CD4-positive, alpha-beta T cell (primary cell): ENCODE measurements around the gene RTN4RL1. TPM values are rescaled to one million over a fixed set of nuclear protein-coding genes. Genes with fewer than 3 reads are reported as not detected.

Experiments used
- ATAC-seq: fragments of 200-7000 bp; cut with Tn5 transposase; one replicate; pipeline ENCODE4 v1.10.0; 2022; ENCODE audit warnings: mild to moderate bottlenecking; ENCODE audit not compliant: poor library complexity
- CTCF ChIA-PET: fragments of 350-600 bp; sonication (Branson Sonifier 250); formaldehyde crosslinking; loops from one replicate; lab custom pipeline; 2021; ENCODE audit warnings: antibody characterized with exemption, inconsistent platforms; lab: Charles Lee
- POLR2A ChIA-PET: fragments of 350-600 bp; sonication (Branson Sonifier 250); formaldehyde crosslinking; loops from one replicate; lab custom pipeline; 2021; ENCODE audit warnings: antibody characterized with exemption, inconsistent platforms; lab: Charles Lee
- DNase-seq, 14 experiments: peaks; one replicate each; pipeline ENCODE4 v3.0.0-alpha.2; 2013 to 2020; ENCODE audit warnings: mixed read lengths in 2 of 14
- H3K27ac ChIP-seq, 2 donors: one replicate each; pipeline versions ENCODE4 v1.5.1 to v1.7.0; 2013; ENCODE audit warnings: low read length in 2 of 2, low read depth in 1 of 2, mild to moderate bottlenecking in 1 of 2
- H3K27me3 ChIP-seq, 2 experiments: 1 replicate in 1 of 2; 2 replicates in 1 of 2; pipeline versions ENCODE4 v1.6.1 to v1.7.0; 2013; ENCODE audit warnings: low read length in 2 of 2, control low read depth in 1 of 2, mild to moderate bottlenecking in 1 of 2, moderate library complexity in 1 of 2; ENCODE audit not compliant: insufficient read depth in 2 of 2, control insufficient read depth in 1 of 2
- H3K36me3 ChIP-seq: one replicate; pipeline ENCODE4 v1.6.1; 2013; ENCODE audit warnings: low read length, control low read depth; ENCODE audit not compliant: insufficient read depth
- H3K4me1 ChIP-seq: one replicate; pipeline ENCODE4 v1.6.1; 2013; ENCODE audit warnings: low read length, control low read depth; ENCODE audit not compliant: insufficient read depth
- H3K4me3 ChIP-seq: one replicate; pipeline ENCODE4 v1.5.1; 2013; ENCODE audit warnings: mild to moderate bottlenecking, low read length, moderate library complexity
- H3K9me3 ChIP-seq, 2 experiments: 1 replicate in 1 of 2; 2 replicates in 1 of 2; pipeline versions ENCODE4 v1.6.1 to v1.7.0; 2013; ENCODE audit warnings: low read length in 2 of 2, mild to moderate bottlenecking in 2 of 2, control low read depth in 1 of 2, moderate library complexity in 1 of 2; ENCODE audit not compliant: control insufficient read depth in 1 of 2, insufficient read depth in 1 of 2
- H3K27ac Mint-ChIP-seq: one replicate; pipeline ENCODE4 v1.8.0; 2020; ENCODE audit warnings: mixed read lengths
- H3K27me3 Mint-ChIP-seq: one replicate; pipeline ENCODE4 v1.8.0; 2021; ENCODE audit warnings: mixed read lengths
- H3K36me3 Mint-ChIP-seq: one replicate; pipeline ENCODE4 v1.8.0; 2021; ENCODE audit warnings: low read depth, mixed read lengths
- H3K4me1 Mint-ChIP-seq: one replicate; pipeline ENCODE4 v1.8.0; 2021; ENCODE audit warnings: low read depth, mixed read lengths
- H3K4me3 Mint-ChIP-seq: one replicate; pipeline ENCODE4 v1.8.0; 2020; ENCODE audit warnings: mild to moderate bottlenecking, mixed read lengths
- H3K9me3 Mint-ChIP-seq: one replicate; pipeline ENCODE4 v1.8.0; 2020; ENCODE audit warnings: mixed read lengths
- intact Hi-C, 2 experiments: fragments of 100-400 bp; cut with DNase I in 1 of 2; cut with micrococcal nuclease in 1 of 2; formaldehyde crosslinking; loops; one replicate each; pipeline versions ENCODE4 v1.15.1 to v1.9.0; 2023 to 2025; cut with DNase I, micrococcal nuclease
- total RNA-seq, 174 experiments: library from RNA in 2 of 174; stranded (reverse) in 2 of 174; gene quantifications; one replicate each; pipeline ENCODE4 v1.2.3 and lab custom pipeline; 2021 to 2026
- TF ChIP-seq, protein P1 (sequence below): fragments of 200-600 bp; IDR thresholded peaks from one replicate; pipeline ENCODE4 v1.8.0; 2022; ENCODE audit warnings: antibody characterized with exemption, mild to moderate bottlenecking

Gene RTN4RL1
- total RNA-seq, 2 experiments from 2014 or later = 0.06 to 0.11 TPM

DNA sequence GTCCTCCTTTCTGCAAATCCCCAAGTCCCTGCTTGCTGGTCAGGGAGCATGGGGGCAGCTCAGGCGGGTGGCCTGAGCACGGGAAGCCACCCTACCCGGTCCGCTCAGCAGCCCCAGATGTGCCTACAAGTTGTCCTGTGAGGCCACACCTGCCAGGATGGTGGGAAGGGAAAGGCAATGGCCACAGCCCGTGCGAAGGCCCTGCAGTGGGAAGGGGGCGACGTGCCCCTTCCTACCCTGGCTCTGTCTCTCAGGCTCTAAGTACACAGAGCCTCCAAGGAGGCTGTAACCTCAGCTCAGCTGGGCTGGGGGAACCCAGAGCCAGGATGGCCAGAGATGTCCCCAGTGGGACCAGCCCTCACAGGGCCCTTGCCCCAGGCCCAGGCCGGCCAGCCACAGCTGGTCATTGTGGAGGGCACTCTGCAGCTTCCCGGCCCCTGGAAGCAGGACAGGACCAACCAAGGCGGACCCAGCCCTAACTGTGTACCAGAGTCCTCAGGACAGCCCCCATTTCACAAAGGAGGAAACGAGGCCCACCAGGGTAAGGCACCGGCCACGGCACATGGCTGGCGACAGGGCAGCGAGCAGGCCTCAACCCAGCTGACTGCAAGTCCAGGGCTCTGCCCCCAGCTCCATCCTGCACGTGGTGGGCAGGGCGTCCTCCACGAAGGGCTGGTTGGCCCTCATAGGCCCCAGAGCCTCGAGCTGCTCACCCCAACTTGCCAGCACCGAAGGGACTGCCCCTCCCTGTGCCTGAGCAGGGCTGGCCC is 82.3 kb downstream of the RTN4RL1 start:
- no peaks in the 10 kb centered on the region for H3K4me1 Mint-ChIP-seq
- H3K4me1 ChIP-seq = no peaks in the 10 kb centered on the region
- peaks cover 0 to 3% of the 10 kb centered on the region in 2 experiments for H3K9me3 ChIP-seq
- H3K27ac ChIP-seq = no peak overlapping the region
- ChIA-PET CTCF (no interaction called here), POLR2A (no interaction called here)
- no peaks in the 10 kb centered on the region for H3K36me3 Mint-ChIP-seq
- TF ChIP-seq, protein P1, sequence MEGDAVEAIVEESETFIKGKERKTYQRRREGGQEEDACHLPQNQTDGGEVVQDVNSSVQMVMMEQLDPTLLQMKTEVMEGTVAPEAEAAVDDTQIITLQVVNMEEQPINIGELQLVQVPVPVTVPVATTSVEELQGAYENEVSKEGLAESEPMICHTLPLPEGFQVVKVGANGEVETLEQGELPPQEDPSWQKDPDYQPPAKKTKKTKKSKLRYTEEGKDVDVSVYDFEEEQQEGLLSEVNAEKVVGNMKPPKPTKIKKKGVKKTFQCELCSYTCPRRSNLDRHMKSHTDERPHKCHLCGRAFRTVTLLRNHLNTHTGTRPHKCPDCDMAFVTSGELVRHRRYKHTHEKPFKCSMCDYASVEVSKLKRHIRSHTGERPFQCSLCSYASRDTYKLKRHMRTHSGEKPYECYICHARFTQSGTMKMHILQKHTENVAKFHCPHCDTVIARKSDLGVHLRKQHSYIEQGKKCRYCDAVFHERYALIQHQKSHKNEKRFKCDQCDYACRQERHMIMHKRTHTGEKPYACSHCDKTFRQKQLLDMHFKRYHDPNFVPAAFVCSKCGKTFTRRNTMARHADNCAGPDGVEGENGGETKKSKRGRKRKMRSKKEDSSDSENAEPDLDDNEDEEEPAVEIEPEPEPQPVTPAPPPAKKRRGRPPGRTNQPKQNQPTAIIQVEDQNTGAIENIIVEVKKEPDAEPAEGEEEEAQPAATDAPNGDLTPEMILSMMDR = no peak
- ATAC-seq (no peak), DNase-seq (no peak)
- intact Hi-C loops = no loop called here
- H3K27me3 Mint-ChIP-seq = no peaks in the 10 kb centered on the region
- H3K4me3 ChIP-seq = no peak overlapping the region
- H3K36me3 ChIP-seq = no peaks in the 10 kb centered on the region
- no peaks in the 10 kb centered on the region for H3K27me3 ChIP-seq
- H3K4me3 Mint-ChIP-seq = no peak overlapping the region
- H3K27ac Mint-ChIP-seq = no peak overlapping the region
- no peaks in the 10 kb centered on the region for H3K9me3 Mint-ChIP-seq

DNA sequence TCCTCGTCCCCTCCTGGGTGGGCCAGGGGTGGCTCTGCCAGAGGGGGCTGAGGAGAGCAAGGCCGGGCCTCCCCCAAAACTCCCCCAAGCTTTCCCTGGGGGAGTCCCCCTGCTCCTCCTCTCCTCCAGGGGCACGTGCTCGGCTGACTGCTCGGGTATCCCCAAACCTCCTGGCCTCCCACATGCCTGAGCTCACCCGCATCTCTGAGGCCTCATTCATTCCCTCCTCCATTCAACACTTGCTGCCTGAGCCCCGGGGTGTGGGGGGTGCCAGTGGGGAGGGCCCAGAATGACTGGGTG is 83.1 kb downstream of the RTN4RL1 start:
- H3K27ac Mint-ChIP-seq = no peak overlapping the region
- H3K9me3 Mint-ChIP-seq = no peaks in the 10 kb centered on the region
- no peaks in the 10 kb centered on the region for H3K36me3 Mint-ChIP-seq
- intact Hi-C loops = no loop called here
- no peaks in the 10 kb centered on the region for H3K27me3 Mint-ChIP-seq
- Histone ChIP-seq H3K27ac (no peak overlapping the region), H3K36me3 (no peaks in the 10 kb centered on the region), H3K4me1 (no peaks in the 10 kb centered on the region), H3K4me3 (no peak overlapping the region), H3K9me3 (peaks cover 0 to 3% of the 10 kb centered on the region in 2 experiments), H3K27me3 (no peaks in the 10 kb centered on the region)
- ChIA-PET POLR2A (no interaction called here), CTCF (no interaction called here)
- TF ChIP-seq, protein P1 = no peak
- DNase-seq (no peak), ATAC-seq (no peak)
- H3K4me3 Mint-ChIP-seq = no peak overlapping the region
- no peaks in the 10 kb centered on the region for H3K4me1 Mint-ChIP-seq

DNA sequence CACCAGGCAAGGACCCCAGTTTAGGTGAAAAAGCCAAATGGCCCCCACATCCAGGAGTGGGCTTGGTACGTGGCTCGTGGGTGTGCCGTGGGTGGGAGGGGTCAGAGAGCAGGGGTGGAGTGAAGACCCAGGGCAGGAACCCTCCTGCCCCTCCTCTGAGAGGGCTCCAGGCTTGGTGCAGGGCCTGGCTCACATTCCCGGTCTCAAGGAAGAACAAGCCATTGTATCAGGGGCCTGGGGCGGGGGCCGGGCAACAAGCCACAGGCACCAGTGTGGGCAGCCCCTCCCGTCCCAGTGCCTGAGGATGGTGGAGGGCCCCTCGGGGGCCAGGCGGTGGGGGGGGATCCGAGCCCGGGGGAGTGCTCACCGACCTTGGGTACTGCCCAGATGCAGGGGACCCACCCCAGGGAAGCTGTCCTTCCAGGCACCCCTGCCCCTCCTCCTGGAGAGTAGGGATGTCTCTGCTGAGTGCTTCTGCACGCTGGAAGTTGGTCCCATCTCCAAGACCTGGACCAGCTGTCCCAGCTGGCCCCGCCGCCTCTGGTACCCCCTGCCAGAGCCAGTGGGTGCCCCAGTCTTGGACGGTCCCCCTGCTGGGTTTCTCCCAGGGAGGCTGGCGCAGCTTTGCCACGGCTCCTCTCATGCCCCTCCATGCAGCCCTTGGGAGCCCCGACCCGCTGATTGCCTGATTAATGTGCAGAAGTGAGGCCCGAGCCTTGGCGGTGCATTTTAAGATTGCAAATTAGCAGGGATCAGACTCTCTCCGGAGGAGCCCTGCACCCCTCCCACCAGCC is 83.7 kb downstream of the RTN4RL1 start:
- peaks cover 0 to 3% of the 10 kb centered on the region in 2 experiments for H3K9me3 ChIP-seq
- H3K36me3 ChIP-seq = no peaks in the 10 kb centered on the region
- H3K27ac Mint-ChIP-seq = no peak overlapping the region
- H3K27me3 ChIP-seq = no peaks in the 10 kb centered on the region
- CTCF ChIA-PET = no interaction called here
- H3K27me3 Mint-ChIP-seq = no peaks in the 10 kb centered on the region
- no peaks in the 10 kb centered on the region for H3K9me3 Mint-ChIP-seq
- TF ChIP-seq, protein P1 = no peak
- no peaks in the 10 kb centered on the region for H3K4me1 ChIP-seq
- no peak for ATAC-seq
- no peak overlapping the region for H3K27ac ChIP-seq
- H3K4me3 ChIP-seq = no peak overlapping the region
- H3K4me3 Mint-ChIP-seq = no peak overlapping the region
- H3K36me3 Mint-ChIP-seq = no peaks in the 10 kb centered on the region
- no peaks in the 10 kb centered on the region for H3K4me1 Mint-ChIP-seq
- POLR2A ChIA-PET = no interaction called here
- no peak for DNase-seq
- intact Hi-C loops = no loop called here
